ENCODE data around the gene LPP.

The LPP gene

GRCh38 chr3:188154809-188155574 lies 1.0 kb downstream of the LPP start:
- peaks cover 38% of the 10 kb centered on the region for H3K4me1 ChIP-seq (ENCODE audit: control insufficient read depth, insufficient read depth, low read length)
- peak overlapping the region; percentile 94 for H3K9ac ChIP-seq (ENCODE audit: low read length)
- no peaks in the 10 kb centered on the region for H3K9me3 ChIP-seq (ENCODE audit: control insufficient read depth, insufficient read depth, low read depth, low read length)
- peak overlapping the region; percentile 59 for H3K4me3 ChIP-seq (ENCODE audit: low read depth, low read length)
- no peaks in the 10 kb centered on the region for H3K36me3 ChIP-seq (ENCODE audit: control insufficient read depth, insufficient read depth, low read length)
- H3K27me3 ChIP-seq (ENCODE audit: control insufficient read depth, insufficient read depth, low read length): no peaks in the 10 kb centered on the region
- peak overlapping the region; percentile 91; the same call in 1 of the 2 replicates for H3K27ac ChIP-seq (ENCODE audit: low read depth, low read length)

DNA sequence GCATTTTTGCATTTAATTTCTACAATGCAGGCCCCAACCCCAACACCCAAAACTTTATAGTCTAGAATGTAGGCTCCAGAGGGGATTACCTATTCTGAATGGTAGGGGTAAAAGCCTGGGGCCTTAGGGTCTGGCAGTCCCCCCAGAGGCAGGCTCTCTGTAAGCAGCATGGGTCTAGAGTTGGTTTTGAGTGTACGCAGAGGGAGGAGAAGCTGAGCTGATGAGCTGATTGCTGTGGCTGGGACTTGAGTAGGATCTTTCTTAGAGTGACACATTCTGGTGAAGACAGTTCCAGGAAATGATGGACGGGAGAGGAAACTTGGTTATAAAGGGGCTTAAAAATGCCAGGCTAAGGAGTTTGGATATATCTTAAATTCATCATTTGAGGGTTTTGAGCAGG lies 2.1 kb downstream of the LPP start:
- H3K27ac ChIP-seq (ENCODE audit: low read depth, low read length): no peak overlapping the region
- H3K36me3 ChIP-seq (ENCODE audit: control insufficient read depth, insufficient read depth, low read length): no peaks in the 10 kb centered on the region
- peaks cover 38% of the 10 kb centered on the region for H3K4me1 ChIP-seq (ENCODE audit: control insufficient read depth, insufficient read depth, low read length)
- no peaks in the 10 kb centered on the region for H3K9me3 ChIP-seq (ENCODE audit: control insufficient read depth, insufficient read depth, low read depth, low read length)
- no peak overlapping the region for H3K9ac ChIP-seq (ENCODE audit: low read length)
- H3K27me3 ChIP-seq (ENCODE audit: control insufficient read depth, insufficient read depth, low read length): no peaks in the 10 kb centered on the region
- no peak overlapping the region for H3K4me3 ChIP-seq (ENCODE audit: low read depth, low read length)

- Histone ChIP-seq H3K4me3 (ENCODE audit: low read depth, low read length) (no peak overlapping the region), H3K27me3 (ENCODE audit: control insufficient read depth, insufficient read depth, low read length) (no peaks in the 10 kb centered on the region), H3K36me3 (ENCODE audit: control insufficient read depth, insufficient read depth, low read length) (no peaks in the 10 kb centered on the region), H3K9me3 (ENCODE audit: control insufficient read depth, insufficient read depth, low read depth, low read length) (no peaks in the 10 kb centered on the region), H3K4me1 (ENCODE audit: control insufficient read depth, insufficient read depth, low read length) (peaks cover 33% of the 10 kb centered on the region), H3K9ac (ENCODE audit: low read length) (no peak overlapping the region), H3K27ac (ENCODE audit: low read depth, low read length) (no peak overlapping the region)
Measured at GRCh38 chr3:188157407-188157806, 3.5 kb downstream of the LPP start.

- H3K27ac ChIP-seq (ENCODE audit: low read depth, low read length): no peak overlapping the region
- H3K4me1 ChIP-seq (ENCODE audit: control insufficient read depth, insufficient read depth, low read length): peaks cover 29% of the 10 kb centered on the region
- H3K27me3 ChIP-seq (ENCODE audit: control insufficient read depth, insufficient read depth, low read length): no peaks in the 10 kb centered on the region
- H3K9me3 ChIP-seq (ENCODE audit: control insufficient read depth, insufficient read depth, low read depth, low read length): no peaks in the 10 kb centered on the region
- H3K4me3 ChIP-seq (ENCODE audit: low read depth, low read length): no peak overlapping the region
- H3K9ac ChIP-seq (ENCODE audit: low read length): no peak overlapping the region
- no peaks in the 10 kb centered on the region for H3K36me3 ChIP-seq (ENCODE audit: control insufficient read depth, insufficient read depth, low read length)
Measured at GRCh38 chr3:188157971-188158370, 4.0 kb downstream of the LPP start.

- Histone ChIP-seq H3K27ac (ENCODE audit: low read depth, low read length) (no peak overlapping the region), H3K4me3 (ENCODE audit: low read depth, low read length) (no peak overlapping the region), H3K36me3 (ENCODE audit: control insufficient read depth, insufficient read depth, low read length) (no peaks in the 10 kb centered on the region), H3K9me3 (ENCODE audit: control insufficient read depth, insufficient read depth, low read depth, low read length) (no peaks in the 10 kb centered on the region), H3K27me3 (ENCODE audit: control insufficient read depth, insufficient read depth, low read length) (no peaks in the 10 kb centered on the region), H3K9ac (ENCODE audit: low read length) (no peak overlapping the region), H3K4me1 (ENCODE audit: control insufficient read depth, insufficient read depth, low read length) (peaks cover 29% of the 10 kb centered on the region)
Measured at GRCh38 chr3:188158731-188159310, 4.9 kb downstream of the LPP start.

DNA sequence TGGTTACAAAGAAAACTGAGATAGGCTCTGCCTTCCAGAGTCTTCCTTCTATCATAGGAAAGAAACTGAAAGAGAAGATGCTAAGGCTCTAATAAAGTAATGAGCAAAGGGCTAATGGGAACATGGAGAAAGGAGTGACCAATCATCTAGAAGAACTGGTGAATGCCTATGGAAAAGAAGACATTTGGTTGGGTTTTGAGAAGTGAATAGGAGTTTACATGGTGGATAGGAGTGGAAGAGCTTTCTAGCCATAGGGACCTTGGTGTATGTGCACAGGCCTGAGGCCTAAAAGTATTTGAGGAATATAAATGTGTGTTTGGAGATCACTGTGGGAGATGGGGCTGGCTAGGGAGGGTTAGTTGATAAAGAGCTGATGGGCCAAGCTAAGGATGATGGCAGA lies 6.8 kb downstream of the LPP start:
- Histone ChIP-seq H3K9ac (ENCODE audit: low read length) (no peak overlapping the region), H3K27ac (ENCODE audit: low read depth, low read length) (no peak overlapping the region), H3K27me3 (ENCODE audit: control insufficient read depth, insufficient read depth, low read length) (no peaks in the 10 kb centered on the region), H3K4me1 (ENCODE audit: control insufficient read depth, insufficient read depth, low read length) (peaks cover 22% of the 10 kb centered on the region), H3K36me3 (ENCODE audit: control insufficient read depth, insufficient read depth, low read length) (no peaks in the 10 kb centered on the region), H3K9me3 (ENCODE audit: control insufficient read depth, insufficient read depth, low read depth, low read length) (no peaks in the 10 kb centered on the region), H3K4me3 (ENCODE audit: low read depth, low read length) (no peak overlapping the region)

DNA sequence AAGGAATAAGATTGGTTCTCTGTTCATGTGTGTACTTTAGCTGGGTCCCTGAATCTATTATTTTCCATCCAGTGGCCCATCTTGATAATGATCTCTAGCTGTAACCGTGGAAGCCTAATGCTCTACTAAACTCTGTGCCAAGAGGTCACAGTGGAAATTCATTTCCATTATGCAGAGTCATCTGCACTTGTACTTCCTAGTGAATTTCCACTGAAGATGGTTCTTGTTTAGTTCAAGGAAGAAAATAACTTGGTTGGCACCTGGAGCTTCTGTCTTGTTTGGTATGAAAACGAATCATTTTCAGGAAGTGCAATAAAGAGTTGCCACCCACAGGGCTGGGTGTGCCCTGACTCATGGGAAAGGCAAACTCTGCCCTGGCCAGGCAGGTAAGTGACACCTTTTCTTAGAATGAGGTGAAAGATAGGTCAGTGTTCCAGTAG lies 10.3 kb downstream of the LPP start:
- Histone ChIP-seq H3K27ac (ENCODE audit: low read depth, low read length) (no peak overlapping the region), H3K9me3 (ENCODE audit: control insufficient read depth, insufficient read depth, low read depth, low read length) (no peaks in the 10 kb centered on the region), H3K27me3 (ENCODE audit: control insufficient read depth, insufficient read depth, low read length) (no peaks in the 10 kb centered on the region), H3K36me3 (ENCODE audit: control insufficient read depth, insufficient read depth, low read length) (no peaks in the 10 kb centered on the region), H3K4me3 (ENCODE audit: low read depth, low read length) (no peak overlapping the region), H3K9ac (ENCODE audit: low read length) (no peak overlapping the region), H3K4me1 (ENCODE audit: control insufficient read depth, insufficient read depth, low read length) (peaks cover 11% of the 10 kb centered on the region)

DNA sequence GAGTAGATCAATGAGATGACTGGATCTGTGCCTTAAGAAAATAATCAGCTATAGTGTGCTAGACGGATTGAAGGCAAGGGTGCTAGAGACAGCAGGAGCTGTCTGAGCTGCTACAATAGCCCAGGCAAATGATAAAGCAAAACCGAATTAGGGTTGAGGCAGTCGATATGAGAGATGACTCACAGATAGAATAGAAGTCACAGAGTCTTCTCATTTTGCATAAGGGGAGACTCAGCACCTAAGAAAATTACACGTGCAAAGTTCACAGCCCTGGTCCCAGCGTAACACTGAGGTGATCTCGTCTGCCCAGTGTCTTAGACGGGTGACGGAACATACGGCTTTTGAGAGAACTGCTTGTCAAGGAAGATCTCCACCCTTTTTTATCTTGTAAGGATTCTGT lies 11.6 kb downstream of the LPP start:
- Histone ChIP-seq H3K9me3 (ENCODE audit: control insufficient read depth, insufficient read depth, low read depth, low read length) (no peaks in the 10 kb centered on the region), H3K27ac (ENCODE audit: low read depth, low read length) (no peak overlapping the region), H3K36me3 (ENCODE audit: control insufficient read depth, insufficient read depth, low read length) (no peaks in the 10 kb centered on the region), H3K9ac (ENCODE audit: low read length) (no peak overlapping the region), H3K4me3 (ENCODE audit: low read depth, low read length) (no peak overlapping the region), H3K27me3 (ENCODE audit: control insufficient read depth, insufficient read depth, low read length) (no peaks in the 10 kb centered on the region), H3K4me1 (ENCODE audit: control insufficient read depth, insufficient read depth, low read length) (peaks cover 15% of the 10 kb centered on the region)

GRCh38 chr3:188166441-188166840 lies 12.5 kb downstream of the LPP start:
- H3K27ac ChIP-seq (ENCODE audit: low read depth, low read length): no peak overlapping the region
- H3K27me3 ChIP-seq (ENCODE audit: control insufficient read depth, insufficient read depth, low read length): no peaks in the 10 kb centered on the region
- peaks cover 15% of the 10 kb centered on the region for H3K4me1 ChIP-seq (ENCODE audit: control insufficient read depth, insufficient read depth, low read length)
- no peaks in the 10 kb centered on the region for H3K36me3 ChIP-seq (ENCODE audit: control insufficient read depth, insufficient read depth, low read length)
- no peak overlapping the region for H3K4me3 ChIP-seq (ENCODE audit: low read depth, low read length)
- no peaks in the 10 kb centered on the region for H3K9me3 ChIP-seq (ENCODE audit: control insufficient read depth, insufficient read depth, low read depth, low read length)
- no peak overlapping the region for H3K9ac ChIP-seq (ENCODE audit: low read length)

DNA sequence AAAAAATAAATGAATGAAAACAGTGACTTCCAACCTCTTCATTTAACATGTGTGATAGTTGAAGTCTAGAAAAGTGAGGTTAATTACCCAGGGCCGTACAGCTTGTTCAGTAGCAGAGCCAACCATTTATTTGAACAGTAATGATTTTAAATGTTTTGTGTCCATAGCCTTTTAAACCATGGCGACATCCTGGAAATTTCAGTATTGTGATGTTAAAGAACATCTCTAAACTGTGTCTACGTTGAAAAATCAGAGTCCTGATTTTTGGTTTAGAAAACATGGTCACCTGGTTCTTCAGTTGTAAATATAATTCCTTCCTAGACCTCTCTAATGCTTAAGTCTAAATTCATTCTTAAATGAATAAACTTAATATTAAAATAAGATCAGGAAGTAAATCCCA lies 14.2 kb downstream of the LPP start:
- H3K9ac ChIP-seq (ENCODE audit: low read length): no peak overlapping the region
- H3K27ac ChIP-seq (ENCODE audit: low read depth, low read length): no peak overlapping the region
- no peak overlapping the region for H3K4me3 ChIP-seq (ENCODE audit: low read depth, low read length)
- H3K36me3 ChIP-seq (ENCODE audit: control insufficient read depth, insufficient read depth, low read length): no peaks in the 10 kb centered on the region
- peaks cover 15% of the 10 kb centered on the region for H3K4me1 ChIP-seq (ENCODE audit: control insufficient read depth, insufficient read depth, low read length)
- H3K9me3 ChIP-seq (ENCODE audit: control insufficient read depth, insufficient read depth, low read depth, low read length): no peaks in the 10 kb centered on the region
- no peaks in the 10 kb centered on the region for H3K27me3 ChIP-seq (ENCODE audit: control insufficient read depth, insufficient read depth, low read length)

DNA sequence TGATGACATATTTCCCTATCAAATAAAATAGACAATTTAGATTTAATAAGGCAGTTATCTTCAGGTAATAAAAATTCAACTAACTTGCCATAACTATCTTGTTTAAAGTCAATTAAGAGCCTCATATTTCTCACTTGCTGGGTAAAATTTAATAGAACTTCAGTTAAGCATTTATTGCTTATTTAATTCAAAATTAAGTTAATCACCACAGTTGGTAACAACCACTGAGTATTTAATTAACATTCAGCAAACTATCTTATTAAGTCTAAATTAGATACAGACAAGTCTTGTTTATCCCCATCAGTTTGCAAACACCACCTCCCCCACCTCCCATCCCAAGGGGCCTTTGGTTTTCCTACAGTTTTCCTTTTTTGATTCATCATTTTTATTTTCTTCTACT lies 14.7 kb downstream of the LPP start:
- Histone ChIP-seq H3K27ac (ENCODE audit: low read depth, low read length) (no peak overlapping the region), H3K4me1 (ENCODE audit: control insufficient read depth, insufficient read depth, low read length) (peaks cover 15% of the 10 kb centered on the region), H3K9me3 (ENCODE audit: control insufficient read depth, insufficient read depth, low read depth, low read length) (no peaks in the 10 kb centered on the region), H3K4me3 (ENCODE audit: low read depth, low read length) (no peak overlapping the region), H3K27me3 (ENCODE audit: control insufficient read depth, insufficient read depth, low read length) (no peaks in the 10 kb centered on the region), H3K9ac (ENCODE audit: low read length) (no peak overlapping the region), H3K36me3 (ENCODE audit: control insufficient read depth, insufficient read depth, low read length) (no peaks in the 10 kb centered on the region)
